ENCODE results near the gene OR10C1.
"Not testable (repeated sequence)": the region's sequence is repeated elsewhere in the genome, so short reads cannot be mapped to it uniquely, and the experiment has no call there.

DNA sequence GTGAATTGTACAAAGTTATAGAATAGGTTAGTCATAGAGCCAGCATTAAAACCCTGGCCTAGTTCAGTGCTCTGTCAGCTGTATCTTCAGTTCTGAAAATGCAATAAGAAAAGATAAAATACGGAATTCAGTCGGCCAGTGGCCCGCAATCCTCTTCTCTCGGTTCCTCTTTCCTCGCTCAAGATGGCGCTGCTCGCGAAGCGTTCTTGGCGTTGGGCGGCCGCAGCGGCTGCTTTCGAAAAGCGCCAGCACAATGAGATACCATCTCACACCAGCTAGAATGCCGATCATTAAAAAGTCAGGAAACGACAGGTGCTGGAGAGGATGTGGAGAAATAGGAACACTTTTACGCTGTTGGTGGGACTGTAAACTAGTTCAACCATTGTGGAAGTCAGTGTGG lies 2.4 kb upstream of the OR10C1 start:
- TF ChIP-seq, protein P1, sequence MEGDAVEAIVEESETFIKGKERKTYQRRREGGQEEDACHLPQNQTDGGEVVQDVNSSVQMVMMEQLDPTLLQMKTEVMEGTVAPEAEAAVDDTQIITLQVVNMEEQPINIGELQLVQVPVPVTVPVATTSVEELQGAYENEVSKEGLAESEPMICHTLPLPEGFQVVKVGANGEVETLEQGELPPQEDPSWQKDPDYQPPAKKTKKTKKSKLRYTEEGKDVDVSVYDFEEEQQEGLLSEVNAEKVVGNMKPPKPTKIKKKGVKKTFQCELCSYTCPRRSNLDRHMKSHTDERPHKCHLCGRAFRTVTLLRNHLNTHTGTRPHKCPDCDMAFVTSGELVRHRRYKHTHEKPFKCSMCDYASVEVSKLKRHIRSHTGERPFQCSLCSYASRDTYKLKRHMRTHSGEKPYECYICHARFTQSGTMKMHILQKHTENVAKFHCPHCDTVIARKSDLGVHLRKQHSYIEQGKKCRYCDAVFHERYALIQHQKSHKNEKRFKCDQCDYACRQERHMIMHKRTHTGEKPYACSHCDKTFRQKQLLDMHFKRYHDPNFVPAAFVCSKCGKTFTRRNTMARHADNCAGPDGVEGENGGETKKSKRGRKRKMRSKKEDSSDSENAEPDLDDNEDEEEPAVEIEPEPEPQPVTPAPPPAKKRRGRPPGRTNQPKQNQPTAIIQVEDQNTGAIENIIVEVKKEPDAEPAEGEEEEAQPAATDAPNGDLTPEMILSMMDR (conservative IDR thresholded peaks at IDR 0.05; ENCODE audit: low read length) = not testable (repeated sequence)
- TF ChIP-seq EZH2phosphoT487 (IDR thresholded peaks at IDR 0.05; ENCODE audit: borderline replicate concordance) = not testable (repeated sequence)
